Central memory CD4-positive, alpha-beta T cell (primary cell): Measurements from ENCODE around the gene PAX5.
"Not testable (repeated sequence)": the region's sequence is repeated elsewhere in the genome, so short reads cannot be mapped to it uniquely, and the experiment has no call there.

Source experiments
- DNase-seq: peaks from one replicate; pipeline ENCODE4 v3.0.0; 2022

PAX5 gene

DNA sequence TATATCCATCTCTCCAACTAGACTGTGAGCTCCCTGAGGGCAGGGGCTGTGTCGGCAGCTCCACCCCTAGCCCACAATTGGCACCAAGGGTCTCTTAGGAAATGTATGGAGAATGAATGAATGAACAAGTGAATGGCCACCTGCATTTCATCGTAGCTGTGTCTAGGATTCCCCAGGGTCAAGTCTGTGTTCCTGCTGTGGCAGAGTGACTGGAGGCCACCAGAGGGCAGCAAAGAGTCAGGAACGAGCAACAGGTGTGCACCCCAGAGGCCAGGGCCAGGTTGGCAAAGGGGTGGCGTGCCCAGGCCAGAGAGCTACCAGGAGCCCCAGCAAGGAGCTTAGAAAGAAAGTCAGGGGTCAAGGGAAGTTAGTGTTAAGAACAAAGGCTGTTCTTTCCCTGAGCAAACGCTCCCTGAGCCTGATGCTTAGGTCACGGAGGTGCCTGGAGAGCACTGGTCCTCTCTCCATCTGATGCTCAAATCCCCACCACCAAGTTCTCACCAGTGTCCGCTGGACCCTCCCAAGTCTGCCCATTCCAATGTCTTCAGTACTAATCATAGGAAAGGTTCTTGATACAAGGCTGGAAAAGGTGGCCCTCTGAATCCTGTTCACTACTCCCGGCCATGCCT, 160.7 kb downstream of the PAX5 start:
- DNase-seq, result peak; percentile 47

DNA sequence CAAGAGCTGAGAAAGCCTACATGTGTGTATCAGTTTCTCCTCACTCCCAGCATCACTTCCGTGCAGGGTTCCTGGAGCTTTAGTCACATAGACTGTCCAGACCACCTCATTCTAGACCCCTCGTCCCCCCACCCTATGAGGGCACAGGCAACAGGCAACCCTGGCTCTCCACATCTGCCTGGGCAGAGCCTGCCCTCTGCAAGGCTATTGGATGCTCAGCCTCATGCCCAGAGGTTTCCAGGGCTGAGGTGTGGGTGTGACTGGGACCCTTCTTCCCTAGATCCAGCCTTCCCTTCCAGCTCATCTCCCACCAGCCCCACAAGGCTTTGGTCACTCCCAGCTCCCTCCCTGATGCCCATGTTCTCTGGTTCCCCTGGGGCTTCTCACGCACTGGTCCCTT, 161.4 kb downstream of the PAX5 start:
- DNase-seq, result no peak

DNA sequence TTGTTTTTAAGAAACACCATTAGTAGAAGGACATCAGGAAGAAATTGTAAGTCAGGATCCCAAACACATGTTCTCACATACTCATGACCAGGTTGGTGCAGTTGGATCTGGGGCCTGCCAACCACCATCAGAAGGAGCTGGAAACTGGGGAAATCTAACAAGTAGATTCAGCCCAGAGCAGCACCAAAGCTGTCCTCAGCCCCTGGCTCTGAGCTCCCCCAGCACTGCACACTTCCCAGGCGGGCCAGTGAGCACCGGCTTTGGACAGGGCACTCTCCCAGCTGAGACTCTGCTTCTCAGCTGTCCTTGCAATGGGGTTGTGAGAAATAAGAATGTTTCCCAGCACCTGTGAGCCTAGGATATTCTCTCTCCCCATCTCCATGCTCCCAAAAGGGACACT, 162.5 kb downstream of the PAX5 start:
- no peak for DNase-seq

DNA sequence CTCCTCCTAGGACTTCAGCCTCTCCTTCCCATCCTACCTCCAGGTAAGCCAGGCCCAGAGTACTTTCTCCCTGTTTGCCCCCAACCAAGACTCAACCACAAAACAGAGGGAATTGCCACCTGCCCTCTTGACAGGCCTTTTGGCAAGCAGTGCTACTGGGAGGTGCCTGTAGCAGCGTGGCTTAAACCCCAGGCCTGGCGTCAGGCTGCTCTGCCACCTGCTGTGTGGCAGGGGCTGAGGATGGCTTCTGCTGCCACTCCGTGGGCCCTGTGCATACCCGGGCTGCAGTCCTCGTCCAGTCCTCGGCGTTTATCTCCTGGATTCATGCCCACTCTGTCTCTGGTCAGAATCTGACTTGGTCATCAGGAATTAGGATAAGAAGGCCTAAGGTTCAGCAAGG, 163.1 kb downstream of the PAX5 start:
- DNase-seq, result no peak

DNA sequence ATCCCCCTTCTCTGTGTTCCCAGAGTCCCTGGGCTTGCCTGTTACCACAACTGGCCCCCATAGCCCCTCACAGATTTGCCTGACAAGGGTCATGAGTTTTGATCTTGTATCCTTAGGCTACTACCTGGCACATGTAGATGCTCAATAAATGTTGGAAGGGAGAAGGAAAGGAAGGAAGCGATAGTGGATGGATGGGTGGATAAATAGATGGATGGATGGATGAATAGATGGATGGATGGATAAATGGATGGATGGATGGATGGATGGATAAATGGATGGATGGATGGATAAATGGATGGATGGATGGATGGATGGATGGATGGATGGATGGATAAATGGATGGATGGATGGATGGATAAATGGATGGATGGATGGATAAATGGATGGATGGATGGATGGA, 164.5 kb downstream of the PAX5 start:
- not testable (repeated sequence) for DNase-seq

DNA sequence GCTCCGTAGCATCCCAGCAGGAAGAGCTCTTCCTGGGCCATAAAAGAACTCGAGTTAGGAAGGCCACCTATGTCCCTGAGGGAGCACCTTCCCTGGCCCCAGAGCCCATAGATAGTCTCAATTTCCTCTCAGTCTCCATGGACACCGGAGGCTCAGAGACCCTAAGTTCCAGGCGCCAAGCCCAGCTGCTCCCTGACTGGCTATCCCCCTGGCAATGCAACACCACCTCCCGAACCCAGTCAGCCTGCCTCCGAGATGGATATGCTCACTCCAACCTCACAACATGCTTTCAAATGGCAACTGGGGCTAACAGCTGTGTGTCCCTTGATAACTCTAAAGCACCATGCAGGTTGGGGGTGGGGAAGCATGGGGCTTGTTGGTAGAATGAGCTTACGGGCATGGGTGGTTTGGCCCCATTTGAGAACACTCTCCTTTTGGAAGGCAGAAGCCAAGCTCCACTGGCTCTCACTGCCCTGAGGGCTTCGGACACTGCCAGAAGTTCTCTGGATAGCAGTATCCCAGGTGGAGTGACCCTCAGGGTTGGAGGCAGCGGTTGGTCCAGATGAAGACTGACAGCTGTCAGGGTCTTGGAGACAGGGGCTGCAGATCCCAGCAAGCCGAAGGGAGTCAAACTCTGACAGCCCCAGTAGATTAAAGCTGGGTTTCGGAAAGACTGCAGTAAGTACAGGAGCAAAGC, 165.3 kb downstream of the PAX5 start:
- no peak for DNase-seq

DNA sequence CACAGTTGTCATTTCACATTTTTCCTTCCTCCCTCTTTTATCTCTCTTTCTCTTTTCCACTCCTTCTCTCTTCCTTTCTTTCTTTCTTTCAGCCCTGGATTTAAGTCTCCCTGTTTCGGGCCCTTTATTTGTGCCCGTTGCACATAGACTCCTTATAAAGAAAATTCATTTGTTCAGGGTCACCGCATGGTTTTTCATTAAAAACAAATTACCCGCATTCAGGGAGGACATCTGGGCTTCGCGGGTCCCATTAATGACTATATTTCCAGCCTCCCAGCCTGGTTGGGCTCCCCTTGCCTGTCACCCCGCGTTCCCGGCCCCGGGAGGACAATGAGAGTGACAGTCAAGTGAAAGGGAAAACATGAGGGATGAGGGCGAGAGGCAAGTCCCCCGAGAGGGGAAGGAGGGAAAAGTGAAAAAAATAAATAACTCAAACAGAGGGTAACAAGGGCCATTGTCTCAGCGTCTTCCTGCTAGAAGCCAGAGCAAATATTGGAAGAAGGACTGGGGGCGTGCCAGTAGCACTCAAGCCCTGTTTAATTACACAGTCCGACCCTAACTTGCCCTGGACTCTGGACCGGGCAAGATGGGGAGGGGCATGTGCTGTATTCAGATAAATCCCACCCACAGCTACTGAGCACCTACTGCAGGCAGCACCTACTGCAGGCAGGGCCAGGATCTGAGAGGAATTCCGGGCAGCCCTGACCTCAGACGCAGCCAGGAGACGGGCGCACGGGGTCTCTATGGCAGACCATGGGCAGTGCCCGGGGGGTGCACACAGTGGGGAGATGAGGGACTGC, 166.2 kb downstream of the PAX5 start:
- no peak for DNase-seq

DNA sequence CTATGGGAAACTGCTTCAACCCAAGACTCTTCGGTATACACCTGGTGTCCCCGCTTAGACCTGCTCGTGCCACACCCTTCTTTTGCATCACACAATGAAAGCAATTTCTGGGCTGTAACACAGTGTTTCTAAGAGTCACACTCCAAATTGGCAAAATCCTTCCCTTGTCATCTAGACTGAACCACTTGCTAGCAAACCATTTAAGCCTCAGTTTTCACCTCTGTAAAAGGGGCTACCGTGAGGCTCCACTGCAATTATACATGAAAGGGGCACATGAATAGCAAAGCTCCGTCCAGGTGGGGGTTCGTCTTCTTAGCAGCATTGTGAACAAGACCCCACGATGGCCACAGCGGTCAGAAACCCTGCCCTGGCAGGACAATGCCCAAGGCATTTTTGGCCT, 166.8 kb downstream of the PAX5 start:
- no peak for DNase-seq

DNA sequence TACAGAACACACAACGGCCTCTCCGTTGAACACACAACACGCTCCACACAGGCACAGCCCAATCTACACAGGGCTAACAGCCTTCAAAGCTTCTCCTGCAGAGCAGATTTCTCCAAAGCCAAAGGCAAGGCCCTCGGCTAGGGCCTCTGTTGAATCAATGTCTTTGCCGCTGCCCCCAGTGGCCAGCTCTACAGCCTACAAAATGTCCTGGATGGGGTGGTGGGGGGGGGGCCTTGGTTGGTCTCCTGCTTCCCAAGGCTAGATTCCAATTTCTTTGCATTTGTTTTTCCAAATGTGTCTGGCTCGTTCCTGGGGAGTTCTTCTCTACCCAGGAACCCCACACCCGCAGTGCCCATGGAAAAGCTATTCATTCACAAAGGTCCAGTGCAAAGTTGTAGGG, 167.2 kb downstream of the PAX5 start:
- DNase-seq, result no peak

DNA sequence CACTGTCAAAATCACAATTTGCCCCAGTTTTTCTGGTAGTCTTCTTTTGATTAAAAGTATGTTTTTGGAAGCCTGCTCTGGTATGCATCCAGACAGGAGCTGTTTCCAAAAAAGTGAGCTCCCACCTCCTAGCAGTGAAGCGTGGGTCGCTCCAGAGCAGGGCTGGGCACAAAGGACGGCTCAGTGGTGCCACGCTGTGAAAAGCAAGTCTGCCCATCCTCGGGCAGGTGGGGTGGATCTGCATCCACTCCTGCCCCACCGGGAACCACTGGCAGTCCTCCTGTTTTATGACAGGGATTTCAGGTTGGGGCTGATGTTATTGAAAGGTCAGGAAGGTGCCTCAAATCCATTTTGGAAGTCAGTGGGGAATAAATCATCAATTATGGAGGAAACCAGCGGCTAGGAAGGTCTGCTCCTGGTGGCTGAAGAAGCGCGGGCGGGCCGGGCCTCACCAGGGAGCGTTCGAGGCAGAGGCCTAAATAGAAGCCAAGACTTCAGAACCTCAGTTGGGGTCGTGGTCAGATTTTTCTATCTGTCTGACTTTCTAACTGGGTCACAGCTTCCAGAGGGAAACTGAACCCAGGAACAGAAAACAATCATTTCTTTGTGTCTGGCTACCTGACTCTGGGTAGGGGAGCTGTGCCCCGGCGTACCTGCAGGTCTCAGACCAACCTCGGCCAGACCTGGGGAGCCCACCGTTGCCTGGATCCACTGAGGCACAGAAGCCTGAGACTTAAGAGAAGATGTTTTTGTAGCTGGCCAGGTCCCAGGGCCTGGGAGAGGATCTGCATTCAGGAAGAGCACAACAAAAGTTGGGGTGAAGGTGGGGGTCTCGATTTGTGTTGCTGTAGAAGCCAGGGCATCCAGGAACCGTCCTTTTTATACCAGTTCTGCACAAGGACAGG, 168.1 kb downstream of the PAX5 start:
- no peak for DNase-seq

DNA sequence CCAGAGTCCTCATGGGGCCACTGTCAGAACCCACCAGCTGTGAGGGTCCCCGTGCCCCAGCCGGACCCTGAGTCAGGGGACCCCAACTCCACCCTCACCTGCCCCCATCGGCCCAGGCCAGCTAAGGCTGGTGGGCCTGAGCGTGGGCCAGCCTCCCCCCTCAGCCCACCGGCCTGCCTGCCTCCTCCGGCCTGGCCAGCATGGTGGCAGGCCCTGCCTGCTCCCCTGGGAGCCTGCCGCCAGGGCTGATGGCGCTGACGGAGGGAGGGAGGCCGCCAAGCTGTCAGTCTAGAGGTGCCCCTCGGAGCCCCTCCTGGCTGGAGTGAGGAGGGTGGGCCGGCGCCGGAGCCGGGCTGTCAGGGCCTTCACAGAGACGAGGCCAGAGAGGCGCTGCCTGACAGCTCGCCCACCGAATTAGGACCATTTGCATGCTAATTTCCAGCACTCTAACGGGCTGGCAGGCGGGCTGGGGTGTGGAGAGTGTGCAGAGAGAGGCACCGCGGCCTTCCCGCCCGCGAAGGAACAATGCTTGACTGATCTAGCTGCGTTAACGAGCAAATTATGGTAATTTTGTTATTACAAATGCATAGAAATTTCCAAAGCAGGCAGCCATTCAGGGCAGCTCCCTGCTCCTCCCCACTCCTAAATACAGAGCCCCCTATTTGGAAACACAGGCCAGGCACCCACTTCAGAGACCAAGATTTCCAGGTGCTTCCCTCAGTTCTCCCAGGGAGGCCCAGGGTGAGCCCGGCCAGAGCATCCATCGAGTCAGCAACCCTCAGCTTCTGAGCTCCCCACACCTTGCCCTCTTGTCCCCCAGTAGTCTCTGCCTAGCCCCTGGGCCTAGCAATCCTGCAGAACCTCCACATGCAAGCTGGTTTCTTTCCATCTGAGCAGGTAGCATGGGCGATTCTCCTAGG, 169.3 kb downstream of the PAX5 start:
- no peak for DNase-seq

DNA sequence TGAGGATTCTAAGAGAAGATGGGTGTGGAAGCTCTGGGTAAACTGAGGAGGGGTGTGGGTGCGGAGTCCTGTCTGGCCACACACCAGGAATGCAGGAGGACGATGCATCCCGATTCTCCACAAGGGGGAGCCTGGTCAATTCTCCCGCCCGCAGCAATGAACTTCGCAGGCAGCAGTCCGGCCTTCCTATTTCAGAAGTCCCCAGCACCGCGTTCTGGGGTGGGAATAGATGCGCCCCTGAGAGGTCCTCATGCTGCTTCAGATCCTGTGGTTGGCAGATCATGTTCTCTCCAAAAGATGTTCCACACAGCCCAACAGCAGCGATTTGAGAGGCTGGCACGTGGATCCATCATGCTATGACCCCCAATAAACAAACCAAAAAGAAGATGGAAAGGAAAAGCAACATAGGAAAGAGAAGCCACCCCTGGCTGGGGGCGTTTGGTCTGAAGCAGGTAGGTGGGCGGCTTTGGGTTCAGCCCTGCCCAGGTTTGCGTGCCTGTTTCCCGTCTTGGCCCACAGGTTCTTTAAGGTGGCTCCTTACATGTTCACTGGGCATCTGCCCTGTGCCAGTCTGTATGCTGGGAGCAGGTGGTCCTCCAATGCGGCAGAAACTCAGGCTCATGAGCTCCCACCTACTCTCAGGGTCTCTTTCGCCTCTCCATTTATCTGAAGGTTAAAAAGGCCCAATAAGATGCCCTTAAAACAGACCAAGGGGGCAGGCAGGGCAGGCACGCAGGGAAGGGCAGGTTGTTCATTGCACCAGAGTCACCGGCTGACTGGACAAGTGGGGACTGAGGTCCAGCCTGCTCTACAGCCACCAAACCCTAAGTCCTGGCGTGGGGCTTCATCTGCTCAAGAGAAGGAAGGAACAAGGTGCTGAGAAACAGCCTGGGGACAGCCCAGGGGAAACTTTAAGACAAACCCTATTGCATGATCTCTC, 171.6 kb downstream of the PAX5 start:
- DNase-seq, result no peak

DNA sequence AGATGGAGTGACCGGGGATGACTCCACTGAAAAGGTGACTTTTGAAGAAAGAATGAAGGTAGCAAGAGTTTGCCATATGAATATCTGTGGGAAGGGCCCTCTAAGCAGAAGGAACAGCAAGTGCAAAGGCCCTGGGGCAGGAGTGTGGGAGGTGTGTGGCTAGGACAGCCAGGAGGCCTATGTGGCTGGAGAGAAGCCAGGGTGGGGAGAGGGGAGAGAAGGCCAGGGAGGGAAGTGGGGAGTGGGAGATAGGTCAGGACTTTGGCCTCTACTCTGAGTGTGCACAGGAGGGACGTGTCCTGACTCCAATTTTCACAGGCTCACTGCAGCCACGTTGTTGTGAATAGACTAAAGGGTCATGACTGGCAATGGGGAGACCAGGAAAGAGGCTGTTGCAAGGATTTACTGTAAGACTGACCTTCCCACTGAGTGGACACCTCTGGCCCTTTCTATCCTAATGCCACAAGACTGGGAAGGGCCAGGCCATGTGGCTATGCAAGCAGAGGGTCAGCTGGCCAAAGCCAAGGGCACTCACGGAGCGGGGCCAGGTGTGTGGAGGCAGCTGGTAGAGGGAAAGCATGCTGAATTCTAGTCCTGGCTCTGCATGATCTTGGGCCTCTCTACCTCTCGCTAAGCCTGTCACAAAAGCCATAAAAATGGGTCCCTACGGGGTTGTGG, 172.4 kb downstream of the PAX5 start:
- no peak for DNase-seq

DNA sequence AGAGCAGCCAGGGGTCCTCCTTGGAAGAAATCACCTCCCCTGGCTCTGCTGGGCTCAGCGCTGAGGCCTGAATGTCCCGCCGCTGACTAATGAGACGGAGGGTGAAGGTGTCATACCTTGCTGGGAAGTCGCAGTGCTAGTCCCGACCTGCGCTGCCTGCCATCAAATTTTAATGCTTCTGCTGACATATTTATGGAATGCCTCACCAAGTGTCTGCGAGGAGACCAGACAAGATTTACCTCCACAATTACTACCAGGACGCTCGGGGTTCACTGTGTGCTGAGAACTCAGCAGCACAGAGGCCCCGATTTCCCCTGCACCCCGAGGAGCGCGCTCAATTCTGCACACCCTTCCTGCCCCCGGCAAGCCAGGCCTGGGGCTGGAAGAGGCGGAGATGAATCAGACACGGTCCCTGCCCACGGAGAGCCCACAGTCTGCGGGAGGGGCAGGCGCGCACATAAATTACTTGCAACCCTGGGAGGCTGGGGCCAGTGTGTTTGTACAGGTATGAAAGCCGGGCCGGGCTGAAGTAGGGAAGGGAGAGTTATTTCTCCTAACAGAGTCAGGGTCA, 175.2 kb downstream of the PAX5 start:
- no peak for DNase-seq

DNA sequence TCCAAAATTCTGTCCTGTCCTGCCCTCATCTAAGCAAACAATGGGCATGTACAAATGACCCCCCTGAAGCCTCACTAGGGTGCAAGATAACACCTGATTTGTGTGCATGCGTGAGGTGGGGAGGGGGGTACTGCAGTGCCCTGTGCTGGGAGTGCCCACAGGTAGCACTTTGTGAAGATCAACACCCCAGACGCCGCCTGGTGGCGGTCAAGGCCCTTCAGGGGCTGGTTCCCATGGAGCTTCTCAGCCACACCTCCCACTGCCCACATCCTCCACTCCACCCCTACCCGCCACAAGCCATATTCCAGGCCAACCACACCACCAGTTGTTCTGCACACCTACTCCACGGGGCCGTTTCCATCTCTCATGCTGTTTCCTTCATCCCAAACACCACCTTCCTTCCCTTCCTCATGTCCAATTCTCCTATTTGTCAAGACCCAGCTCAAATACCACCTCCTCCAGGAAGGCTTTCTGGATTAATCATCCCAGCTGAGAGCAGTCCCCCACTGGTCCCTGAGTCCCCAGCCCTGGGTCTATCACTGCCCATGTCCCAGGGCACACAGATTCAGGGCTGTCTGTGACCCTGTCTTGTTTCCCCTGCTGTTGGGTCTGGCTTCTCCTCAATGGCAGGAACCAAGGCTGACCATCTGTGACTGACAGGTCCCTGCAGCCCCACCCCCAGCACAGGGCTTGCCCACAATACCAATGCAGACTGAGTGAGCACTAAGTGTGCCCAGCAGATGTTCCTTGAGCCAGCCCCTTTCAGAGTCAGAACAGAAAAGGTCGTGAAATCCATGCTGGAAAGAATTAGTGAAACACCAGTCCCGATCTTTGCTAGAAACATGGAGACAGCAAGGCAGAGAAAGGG, 178.4 kb downstream of the PAX5 start:
- DNase-seq, result no peak

DNA sequence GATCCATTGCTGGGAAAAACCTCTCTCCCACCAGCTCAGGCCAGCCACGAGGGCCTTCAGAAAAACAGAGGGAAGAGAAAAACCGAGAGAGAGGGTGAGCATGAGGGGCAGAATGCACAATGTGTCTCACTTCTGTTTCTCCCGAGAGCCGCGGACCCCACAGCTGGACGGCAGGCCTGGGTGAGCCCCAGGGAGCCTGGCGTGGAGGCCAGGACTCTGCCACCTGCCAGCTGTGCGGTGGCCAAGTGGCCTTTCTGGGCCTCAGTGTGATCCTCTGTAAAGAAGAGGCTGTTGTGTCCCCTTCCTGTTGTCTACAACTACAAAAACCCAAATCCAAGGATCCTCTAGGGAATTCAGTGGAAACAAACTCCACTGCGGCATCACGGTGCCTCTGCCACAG, 179.3 kb downstream of the PAX5 start:
- no peak for DNase-seq

DNA sequence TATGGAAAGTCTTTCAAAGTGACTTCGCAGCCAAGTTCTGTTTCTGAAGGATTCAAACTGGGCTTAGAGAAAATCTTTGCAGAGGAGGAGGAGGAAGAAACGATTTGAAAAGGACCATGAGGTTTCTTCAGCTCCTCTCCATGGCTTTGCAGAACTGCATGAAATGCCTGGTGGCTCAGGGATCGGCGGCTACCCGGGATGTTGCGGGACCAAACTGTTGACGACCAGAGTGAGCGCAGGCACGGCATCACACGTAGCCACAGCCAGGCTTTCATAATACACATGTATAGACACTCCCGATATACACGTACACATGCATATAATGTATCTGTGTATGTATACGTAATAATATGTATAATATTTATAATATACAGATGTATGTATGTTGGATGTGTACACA, 180.0 kb downstream of the PAX5 start:
- no peak for DNase-seq

DNA sequence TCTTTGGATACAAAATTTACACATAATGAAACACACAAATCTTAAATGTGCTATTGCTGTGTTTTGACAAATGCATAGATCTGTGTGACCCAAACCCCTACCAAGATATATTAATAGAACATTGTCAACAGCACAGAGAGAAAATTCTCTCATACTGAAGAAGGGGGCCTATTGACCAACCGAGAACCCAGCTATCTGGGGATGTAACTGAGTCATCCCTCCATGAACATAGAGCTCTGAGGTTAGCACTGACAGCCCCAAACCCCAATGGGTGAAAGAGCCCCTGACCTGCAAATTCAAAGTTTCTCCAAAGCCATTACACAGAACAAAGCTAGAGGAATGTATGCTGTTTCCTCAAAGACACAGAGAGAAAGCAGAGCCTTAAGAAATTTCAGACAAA, 180.8 kb downstream of the PAX5 start:
- DNase-seq, result no peak

DNA sequence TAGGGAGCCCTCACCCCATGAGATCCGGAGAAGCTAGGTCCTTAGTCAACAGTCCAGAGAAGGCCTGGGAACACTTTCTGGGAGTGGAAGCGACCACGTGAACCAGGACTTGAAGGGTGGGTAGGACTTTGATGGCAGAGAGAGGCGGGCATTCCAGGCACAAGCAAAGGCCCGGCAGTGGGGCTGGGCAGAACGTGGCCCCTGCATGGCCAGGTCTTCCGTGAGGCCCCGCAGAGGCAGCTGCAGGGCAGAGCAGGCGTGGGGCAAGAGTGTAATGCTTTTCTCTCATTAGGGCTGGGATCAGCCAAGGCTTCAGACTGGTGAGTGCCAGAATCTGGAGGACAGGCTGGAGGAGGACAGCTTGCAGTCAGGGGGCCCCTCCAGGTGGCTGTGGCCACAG, 184.1 kb downstream of the PAX5 start:
- no peak for DNase-seq
